ENCODE measurements around the gene FCMR. TPM values are rescaled to one million over a fixed set of nuclear protein-coding genes. Genes with fewer than 3 reads are reported as not detected.

The FCMR gene
- total and polyA plus RNA-seq, 9 of the 15 experiments (the other 6 are each of a cell fraction or from before 2014, with no cell fraction given), result 0.11 to 0.82 (median 0.20) TPM; not detected in 5

DNA sequence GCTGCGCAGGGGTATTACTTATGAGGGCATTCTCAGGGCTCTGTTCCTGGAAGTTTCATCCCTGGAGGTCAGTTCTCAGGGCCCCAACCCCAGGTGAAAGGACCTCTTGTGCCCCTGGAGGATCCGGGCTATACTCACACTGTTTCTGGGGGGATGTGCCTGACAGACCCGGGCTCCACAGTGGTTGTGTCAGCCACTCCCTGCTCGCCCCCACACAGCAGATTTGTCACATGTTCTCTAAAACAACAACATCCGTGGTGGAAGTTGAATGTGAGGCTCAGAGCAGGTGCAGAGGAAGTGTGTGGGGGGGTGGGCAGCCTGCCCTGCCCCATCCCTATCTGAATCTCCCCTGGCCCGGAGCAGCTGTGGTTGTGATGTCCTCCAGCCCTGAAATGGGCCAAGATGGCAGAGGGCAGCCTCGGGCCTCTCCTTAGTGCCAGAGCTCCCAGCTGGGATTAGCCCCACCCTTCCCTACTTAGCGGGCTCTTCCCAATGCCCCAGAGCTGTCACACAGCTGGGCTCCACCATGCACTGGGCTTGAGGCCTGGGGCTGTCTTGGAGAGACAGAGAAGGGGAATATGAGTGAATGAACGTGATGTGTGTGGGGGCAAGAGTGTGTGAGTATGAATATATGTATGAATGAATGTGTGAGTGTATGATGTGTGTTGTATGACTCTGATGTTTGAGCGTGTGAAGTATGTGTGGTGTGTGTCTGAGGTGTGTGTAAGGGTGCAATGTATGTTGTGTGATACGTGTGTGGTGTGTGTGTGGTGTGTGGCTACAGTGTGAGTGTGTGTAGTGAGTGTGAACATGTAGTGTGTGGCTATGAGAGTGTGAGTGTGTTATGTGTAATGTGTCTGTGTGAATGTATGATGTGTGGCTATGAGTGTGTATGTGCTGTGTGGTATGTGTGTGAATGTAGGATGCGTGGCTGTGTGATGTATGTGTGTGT, 1.5 kb upstream of the FCMR start (continued):
- TF ChIP-seq, protein P1, sequence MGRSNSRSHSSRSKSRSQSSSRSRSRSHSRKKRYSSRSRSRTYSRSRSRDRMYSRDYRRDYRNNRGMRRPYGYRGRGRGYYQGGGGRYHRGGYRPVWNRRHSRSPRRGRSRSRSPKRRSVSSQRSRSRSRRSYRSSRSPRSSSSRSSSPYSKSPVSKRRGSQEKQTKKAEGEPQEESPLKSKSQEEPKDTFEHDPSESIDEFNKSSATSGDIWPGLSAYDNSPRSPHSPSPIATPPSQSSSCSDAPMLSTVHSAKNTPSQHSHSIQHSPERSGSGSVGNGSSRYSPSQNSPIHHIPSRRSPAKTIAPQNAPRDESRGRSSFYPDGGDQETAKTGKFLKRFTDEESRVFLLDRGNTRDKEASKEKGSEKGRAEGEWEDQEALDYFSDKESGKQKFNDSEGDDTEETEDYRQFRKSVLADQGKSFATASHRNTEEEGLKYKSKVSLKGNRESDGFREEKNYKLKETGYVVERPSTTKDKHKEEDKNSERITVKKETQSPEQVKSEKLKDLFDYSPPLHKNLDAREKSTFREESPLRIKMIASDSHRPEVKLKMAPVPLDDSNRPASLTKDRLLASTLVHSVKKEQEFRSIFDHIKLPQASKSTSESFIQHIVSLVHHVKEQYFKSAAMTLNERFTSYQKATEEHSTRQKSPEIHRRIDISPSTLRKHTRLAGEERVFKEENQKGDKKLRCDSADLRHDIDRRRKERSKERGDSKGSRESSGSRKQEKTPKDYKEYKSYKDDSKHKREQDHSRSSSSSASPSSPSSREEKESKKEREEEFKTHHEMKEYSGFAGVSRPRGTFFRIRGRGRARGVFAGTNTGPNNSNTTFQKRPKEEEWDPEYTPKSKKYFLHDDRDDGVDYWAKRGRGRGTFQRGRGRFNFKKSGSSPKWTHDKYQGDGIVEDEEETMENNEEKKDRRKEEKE (IDR thresholded peaks at IDR 0.05; ENCODE audit: borderline replicate concordance in 1 of 2, control insufficient read depth in 1 of 2, low read depth in 2 of 2, low read length in 1 of 2), result 0 out of 4 replicates have a peak, but pooled peaks of 1 of the 2 experiments have one; percentile 0
- TF ChIP-seq ZNF384 (IDR thresholded peaks at IDR 0.05; ENCODE audit: low read depth, low read length), result no peak
- TF ChIP-seq, protein P2, sequence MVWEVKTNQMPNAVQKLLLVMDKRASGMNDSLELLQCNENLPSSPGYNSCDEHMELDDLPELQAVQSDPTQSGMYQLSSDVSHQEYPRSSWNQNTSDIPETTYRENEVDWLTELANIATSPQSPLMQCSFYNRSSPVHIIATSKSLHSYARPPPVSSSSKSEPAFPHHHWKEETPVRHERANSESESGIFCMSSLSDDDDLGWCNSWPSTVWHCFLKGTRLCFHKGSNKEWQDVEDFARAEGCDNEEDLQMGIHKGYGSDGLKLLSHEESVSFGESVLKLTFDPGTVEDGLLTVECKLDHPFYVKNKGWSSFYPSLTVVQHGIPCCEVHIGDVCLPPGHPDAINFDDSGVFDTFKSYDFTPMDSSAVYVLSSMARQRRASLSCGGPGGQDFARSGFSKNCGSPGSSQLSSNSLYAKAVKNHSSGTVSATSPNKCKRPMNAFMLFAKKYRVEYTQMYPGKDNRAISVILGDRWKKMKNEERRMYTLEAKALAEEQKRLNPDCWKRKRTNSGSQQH (CRISPR knock-in tag; IDR thresholded peaks at IDR 0.05), result peak; percentile 17; the same call in 1 of the 2 replicates

Data from K562 (cell line).